Smooth muscle cell of the coronary artery (primary cell): ENCODE data around the gene GLB1L2. TPM values are rescaled to one million over a fixed set of nuclear protein-coding genes. Genes with fewer than 3 reads are reported as not detected.

ENCODE experiments used
- total RNA-seq: library from RNA; depleted of rRNA; stranded (reverse); fragments of >200 nt; gene quantifications from 2 replicates; pipeline ENCODE4 v1.2.3, GENCODE V29; 2014; ENCODE audit warnings: low replicate concordance

GLB1L2 gene
- 0.15 and 0.23 TPM in 2 replicates for total RNA-seq

GRCh38 chr11:134331354-134332188 lies at the start of gene GLB1L2:
Gene GLB1L2 (plus strand): TSS chr11:134331988. CDS start chr11:134332062, 74 bp downstream.

GRCh38 chr11:134412203-134413042 lies 80.6 kb downstream of the GLB1L2 start, which contains the start of gene B3GAT1:
Gene B3GAT1 (minus strand): TSS chr11:134412242. CDS start chr11:134387659, 24,583 bp downstream.

Other genes with a start within 250 kb of the GLB1L2 start
- 8.3 and 11.7 TPM in 2 replicates for gene NCAPD3, start 108.0 kb upstream of the GLB1L2 start, total RNA-seq
- gene VPS26B, start 107.3 kb upstream of the GLB1L2 start, total RNA-seq, result 32.3 and 39.9 TPM in 2 replicates
- gene THYN1, start 78.6 kb upstream of the GLB1L2 start, total RNA-seq, result 39.7 and 65.6 TPM in 2 replicates
- gene ACAD8, start 78.4 kb upstream of the GLB1L2 start, total RNA-seq, result 15.4 and 16.2 TPM in 2 replicates
- gene GLB1L3, start 55.6 kb upstream of the GLB1L2 start, total RNA-seq, result not detected in 2 replicates
- not detected in 2 replicates for gene B3GAT1, start 80.3 kb downstream of the GLB1L2 start, total RNA-seq